Measurements from ENCODE around the gene S100A7. TPM values are rescaled to one million over a fixed set of nuclear protein-coding genes. Genes with fewer than 3 reads are reported as not detected.

Gene S100A7
- total RNA-seq, 1 donor from 2014 or later: not detected

DNA sequence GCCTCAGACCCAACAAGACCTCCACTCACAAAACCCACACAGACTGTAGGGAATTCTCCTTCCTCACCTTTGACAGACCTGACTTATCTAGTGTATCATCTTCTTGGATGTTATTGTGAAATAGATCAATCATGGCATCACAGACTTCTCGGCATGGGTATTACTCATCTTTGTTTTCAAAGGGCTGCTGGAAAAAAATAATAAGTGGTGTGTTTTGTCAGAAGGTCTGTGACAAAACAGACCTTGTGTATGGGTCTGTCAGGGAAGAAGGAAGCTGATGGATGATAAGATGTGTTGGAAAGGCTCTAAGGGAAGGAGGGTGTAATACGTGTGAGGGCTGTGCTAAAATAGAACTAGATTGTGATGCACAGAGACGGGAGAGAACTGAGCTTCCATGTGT is 13.9 kb upstream of the S100A7 start:
- Histone ChIP-seq H3K4me3 (no peak overlapping the region), H3F3A (ENCODE audit: low read depth) (no peaks in the 10 kb centered on the region), H3K36me3 (no peaks in the 10 kb centered on the region), H4K20me1 (ENCODE audit: low read depth) (no peaks in the 10 kb centered on the region), H2AFZ (replicated peaks) (no peak overlapping the region), H3K9me3 (ENCODE audit: low read depth) (no peaks in the 10 kb centered on the region), H3K79me2 (ENCODE audit: low read depth) (no peaks in the 10 kb centered on the region), H3K27ac (no peak overlapping the region), H3K4me1 (no peaks in the 10 kb centered on the region), H3K27me3 (no peaks in the 10 kb centered on the region), H3K4me2 (no peak overlapping the region), H3K9ac (no peak overlapping the region)
- TF ChIP-seq EZH2 (IDR thresholded peaks at IDR 0.05): no peak
- TF ChIP-seq CTCF (IDR thresholded peaks at IDR 0.05): no peak
- no peak for TF ChIP-seq EZH2phosphoT487 (IDR thresholded peaks at IDR 0.05)
- Mint-ChIP-seq H3K27me3 (ENCODE audit: insufficient read depth, low read depth) (peaks cover 7% of the 10 kb centered on the region), H3K4me3 (no peak overlapping the region), H3K27ac (no peak overlapping the region), H3K36me3 (no peaks in the 10 kb centered on the region), H3K4me1 (no peaks in the 10 kb centered on the region), H3K9me3 (peaks cover 8% of the 10 kb centered on the region)
- DNase-seq (ENCODE audit: low spot score): no peak

DNA sequence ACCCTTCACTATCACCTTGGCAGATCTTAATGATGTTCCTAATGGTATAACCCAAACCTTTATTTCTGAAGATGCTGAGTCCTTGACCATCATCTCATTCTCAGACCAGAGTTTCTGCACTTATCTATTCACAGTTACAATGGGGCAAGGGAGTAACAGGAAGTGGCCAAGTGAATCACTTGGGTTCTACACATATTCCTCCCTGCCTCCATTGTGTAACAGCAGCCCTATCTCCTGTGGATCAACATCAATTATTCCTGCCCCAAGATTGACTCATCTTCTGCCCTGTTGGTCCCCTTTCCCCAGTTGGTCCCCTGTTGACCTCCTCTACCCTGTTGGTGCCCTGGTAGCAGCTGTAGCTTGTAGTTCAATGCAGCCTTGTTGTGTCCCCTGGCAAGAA is 10.3 kb upstream of the S100A7 start:
- H3K79me2 ChIP-seq (ENCODE audit: low read depth): no peaks in the 10 kb centered on the region
- DNase-seq (ENCODE audit: low spot score): no peak
- Mint-ChIP-seq H3K4me1 (no peaks in the 10 kb centered on the region), H3K27ac (no peak overlapping the region), H3K27me3 (ENCODE audit: insufficient read depth, low read depth) (peaks cover 10% of the 10 kb centered on the region), H3K36me3 (no peaks in the 10 kb centered on the region), H3K4me3 (no peak overlapping the region), H3K9me3 (peaks cover 8% of the 10 kb centered on the region)
- H3K27me3 ChIP-seq: peaks cover 11% of the 10 kb centered on the region
- H3K9ac ChIP-seq: no peak overlapping the region
- H3K9me3 ChIP-seq (ENCODE audit: low read depth): no peaks in the 10 kb centered on the region
- H3K36me3 ChIP-seq: no peaks in the 10 kb centered on the region
- H3K4me3 ChIP-seq: no peak overlapping the region
- TF ChIP-seq EZH2phosphoT487 (IDR thresholded peaks at IDR 0.05) (no peak), CTCF (IDR thresholded peaks at IDR 0.05) (no peak), EZH2 (IDR thresholded peaks at IDR 0.05) (no peak)
- no peak overlapping the region for H3K27ac ChIP-seq
- no peak overlapping the region for H3K4me2 ChIP-seq
- H3F3A ChIP-seq (ENCODE audit: low read depth): no peaks in the 10 kb centered on the region
- no peak overlapping the region for H2AFZ ChIP-seq (replicated peaks)
- H4K20me1 ChIP-seq (ENCODE audit: low read depth): no peaks in the 10 kb centered on the region
- H3K4me1 ChIP-seq: no peaks in the 10 kb centered on the region

DNA sequence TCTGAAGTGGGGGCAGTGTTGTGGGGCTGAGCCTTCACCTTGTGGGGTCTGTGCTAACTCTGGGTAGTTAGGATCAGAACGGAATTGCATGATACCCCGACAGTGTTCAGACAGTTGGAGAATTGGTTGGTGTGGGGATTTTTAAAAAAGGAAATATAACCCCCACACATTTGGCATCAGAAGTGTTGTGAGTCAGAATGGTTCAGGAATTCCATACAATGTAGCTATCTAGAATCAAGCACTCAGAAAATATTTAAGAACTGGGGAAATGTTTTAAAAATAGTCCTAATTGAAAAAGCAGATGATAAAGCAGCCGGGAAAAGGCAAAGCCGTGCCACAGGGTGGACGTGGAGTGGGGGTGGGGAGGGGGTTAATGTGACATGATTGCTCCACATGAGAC is 6.5 kb upstream of the S100A7 start:
- Mint-ChIP-seq H3K9me3 (no peaks in the 10 kb centered on the region), H3K27ac (no peak overlapping the region), H3K4me1 (no peaks in the 10 kb centered on the region), H3K4me3 (no peak overlapping the region), H3K27me3 (ENCODE audit: insufficient read depth, low read depth) (peaks cover 15% of the 10 kb centered on the region), H3K36me3 (no peaks in the 10 kb centered on the region)
- no peaks in the 10 kb centered on the region for H3K36me3 ChIP-seq
- no peak overlapping the region for H3K4me2 ChIP-seq
- TF ChIP-seq CTCF (IDR thresholded peaks at IDR 0.05) (no peak), EZH2phosphoT487 (IDR thresholded peaks at IDR 0.05) (no peak), EZH2 (IDR thresholded peaks at IDR 0.05) (no peak)
- H3K9ac ChIP-seq: no peak overlapping the region
- no peaks in the 10 kb centered on the region for H3F3A ChIP-seq (ENCODE audit: low read depth)
- no peak overlapping the region for H2AFZ ChIP-seq (replicated peaks)
- no peaks in the 10 kb centered on the region for H3K79me2 ChIP-seq (ENCODE audit: low read depth)
- H4K20me1 ChIP-seq (ENCODE audit: low read depth): no peaks in the 10 kb centered on the region
- no peak overlapping the region for H3K4me3 ChIP-seq
- H3K4me1 ChIP-seq: no peaks in the 10 kb centered on the region
- DNase-seq (ENCODE audit: low spot score): no peak
- H3K27ac ChIP-seq: no peak overlapping the region
- peaks cover 11% of the 10 kb centered on the region for H3K27me3 ChIP-seq
- H3K9me3 ChIP-seq (ENCODE audit: low read depth): no peaks in the 10 kb centered on the region

Measured in neural progenitor cell (in vitro differentiated cells).